Eye (tissue), 1 donor: ENCODE measurements around the gene SLC16A3.

ENCODE experiments used
- DNase-seq: peaks from one replicate; pipeline ENCODE4 v3.0.0-alpha.2; 2015

SLC16A3 gene

GRCh38 chr17:82287868-82288801 is 59.3 kb downstream of the SLC16A3 start:
- no peak for DNase-seq
